HG02852 (cell line): ENCODE data around the gene LHFPL6.

Source experiments
- ATAC-seq: cut with Tn5 transposase; IDR thresholded peaks from one replicate; pipeline ENCODE4 v1.9.1; 2021; ENCODE audit warnings: mild to moderate bottlenecking, moderate library complexity; ENCODE audit not compliant: unreplicated experiment

The LHFPL6 gene

DNA sequence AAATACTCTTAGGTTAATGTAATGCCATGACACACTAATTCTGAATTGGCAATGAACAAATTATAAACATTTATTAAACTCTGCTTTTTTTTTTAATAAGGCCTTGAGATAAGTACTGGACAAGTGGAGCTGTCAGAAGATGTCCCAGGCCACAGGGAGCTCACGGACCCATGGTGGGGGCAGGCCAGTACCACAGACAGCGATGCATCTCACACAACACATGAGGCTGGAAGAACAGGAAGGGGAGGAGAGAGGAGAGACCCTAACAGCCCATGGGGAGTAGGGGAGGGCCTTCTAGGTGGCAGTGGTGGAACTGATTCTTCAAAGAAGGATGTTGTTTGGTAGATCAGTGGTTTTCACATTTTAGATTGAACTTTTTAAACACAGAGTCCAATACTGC, 128.4 kb downstream of the LHFPL6 start:
- ATAC-seq, result no peak

DNA sequence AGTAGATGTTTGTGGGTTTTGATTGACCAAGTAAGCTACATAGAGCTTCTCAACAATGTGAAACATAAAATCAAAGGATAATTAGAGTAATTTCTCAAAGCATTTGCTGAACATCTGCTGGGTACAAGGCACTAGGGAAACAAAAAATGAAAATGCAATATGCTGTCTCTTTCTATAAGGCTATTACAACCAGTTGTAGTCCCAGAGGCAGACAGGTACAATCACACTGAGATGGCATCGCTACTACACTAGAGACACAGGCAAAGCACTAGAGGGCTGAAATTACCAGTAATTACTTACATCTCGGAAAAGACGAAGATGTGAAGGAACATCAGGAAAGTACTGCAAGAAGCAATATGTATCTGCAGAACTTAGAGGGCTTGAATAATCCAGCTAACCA, 133.3 kb downstream of the LHFPL6 start:
- no peak for ATAC-seq

DNA sequence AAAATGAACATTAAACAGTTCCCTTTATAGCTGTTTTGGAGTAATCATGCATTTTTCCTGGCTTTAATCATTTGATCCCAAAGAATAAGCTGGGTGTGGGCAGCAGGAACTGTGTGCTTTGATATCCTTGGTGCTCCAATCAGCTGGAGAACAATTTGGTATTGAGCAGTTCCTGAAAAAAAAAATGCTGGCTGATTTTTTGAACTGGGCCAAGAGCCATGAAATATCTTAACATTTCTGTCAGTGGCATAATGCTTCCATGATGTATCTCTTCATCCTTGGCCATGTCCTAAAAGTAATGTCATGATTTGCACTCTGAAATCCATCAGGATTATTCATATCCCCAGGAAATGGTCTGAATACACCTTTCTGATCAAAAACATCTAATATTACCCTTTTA, 134.7 kb downstream of the LHFPL6 start:
- ATAC-seq, result no peak

DNA sequence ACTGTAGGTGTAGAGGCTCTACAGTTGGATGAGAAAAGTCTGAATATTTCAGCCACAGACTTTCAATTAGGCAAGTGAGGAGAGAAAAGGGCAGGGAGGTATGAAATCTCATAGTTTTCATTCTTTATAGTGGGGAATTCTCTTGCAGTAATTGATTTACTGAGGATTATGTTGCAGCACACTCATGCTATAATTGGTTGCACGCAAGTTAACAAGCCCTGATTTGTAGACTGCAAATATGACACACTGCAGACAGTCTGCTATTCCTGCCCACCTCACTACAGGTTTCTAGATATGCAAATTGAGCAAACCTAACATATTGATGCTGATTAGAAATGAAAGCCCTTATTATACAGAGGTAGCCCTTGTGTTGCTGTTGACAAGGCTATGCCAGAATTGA, 139.4 kb downstream of the LHFPL6 start:
- no peak for ATAC-seq

DNA sequence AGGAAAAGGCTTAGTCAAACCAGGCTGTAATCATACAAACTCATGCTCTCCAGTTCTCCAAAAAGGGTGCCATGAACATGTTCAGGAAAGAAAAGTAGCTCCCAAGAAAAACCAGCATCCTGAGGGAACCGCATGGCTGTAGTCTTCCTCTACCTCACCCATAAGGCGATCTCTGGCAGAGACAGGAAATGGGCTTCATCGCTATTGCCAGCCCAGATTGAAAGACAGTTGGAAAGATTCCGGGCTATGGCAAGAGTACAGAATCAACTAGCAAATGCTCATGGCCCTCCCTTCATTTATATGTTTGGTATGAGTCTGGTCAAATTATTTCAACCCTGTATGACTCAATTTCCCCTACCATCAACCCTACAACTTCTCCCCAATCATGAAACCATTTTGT, 140.1 kb downstream of the LHFPL6 start:
- no peak for ATAC-seq

DNA sequence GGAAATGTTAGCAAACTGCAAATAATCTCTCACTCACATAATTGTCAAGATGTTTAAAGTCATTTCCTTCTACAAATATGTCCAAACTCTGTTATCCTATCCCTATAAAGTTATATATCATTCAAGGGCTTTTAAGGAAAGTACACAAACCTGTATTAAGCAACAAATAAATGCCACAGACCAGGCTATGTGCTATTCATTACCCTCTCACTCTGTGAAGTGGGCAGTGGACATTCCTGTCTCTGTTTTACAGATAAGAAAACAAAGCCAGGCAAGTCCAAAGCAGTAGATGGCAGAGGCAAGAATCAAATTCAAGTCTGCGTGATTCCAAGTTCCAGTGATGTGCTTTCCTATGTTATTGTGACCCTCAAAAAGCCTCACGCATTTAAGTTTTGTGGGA, 140.6 kb downstream of the LHFPL6 start:
- ATAC-seq, result no peak

DNA sequence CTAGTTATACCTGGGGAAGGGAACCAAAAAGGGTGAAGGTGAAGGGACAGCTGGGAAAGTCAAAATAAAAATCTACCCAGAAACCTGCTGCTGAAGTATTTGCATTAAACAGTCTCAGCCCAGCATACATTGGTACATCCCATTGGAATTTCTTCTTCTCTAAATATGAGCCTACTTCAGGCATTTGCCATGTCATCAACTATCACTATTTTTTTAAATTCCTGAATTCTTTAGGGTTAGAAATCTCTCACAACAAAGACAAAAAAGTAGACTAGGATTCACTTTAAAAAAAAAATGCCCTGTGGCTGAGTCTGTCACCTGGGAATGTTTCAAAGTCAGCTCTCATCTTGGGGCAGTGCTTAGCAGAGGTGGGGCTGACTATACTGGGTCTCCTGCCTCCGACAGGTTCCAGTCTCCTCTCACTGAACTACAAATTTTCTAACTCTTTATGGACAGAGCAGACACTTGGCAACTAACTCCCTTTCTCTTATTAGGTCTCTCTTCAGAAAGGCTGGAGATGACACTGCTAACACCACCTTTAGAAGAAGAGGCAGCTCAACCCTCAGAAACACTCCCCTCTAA, 141.2 kb downstream of the LHFPL6 start:
- ATAC-seq, result no peak

DNA sequence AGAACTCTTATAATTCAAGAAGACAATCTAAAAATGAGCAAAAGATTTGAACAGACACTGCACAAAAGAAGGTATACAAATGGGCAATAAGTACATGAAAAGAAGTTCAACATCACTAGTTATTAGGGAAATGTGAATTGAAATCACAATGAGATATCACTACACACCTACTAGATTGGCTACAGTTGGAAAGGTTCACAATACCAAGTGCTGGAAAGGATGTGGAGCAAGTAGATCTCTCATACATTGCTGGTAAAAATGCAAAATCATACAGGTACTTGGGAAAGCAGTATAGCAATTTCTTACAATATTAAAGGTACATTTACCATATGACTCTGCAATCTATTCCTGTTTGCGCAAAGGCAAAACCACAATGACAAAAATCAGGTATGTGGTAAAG, 145.7 kb downstream of the LHFPL6 start:
- no peak for ATAC-seq

DNA sequence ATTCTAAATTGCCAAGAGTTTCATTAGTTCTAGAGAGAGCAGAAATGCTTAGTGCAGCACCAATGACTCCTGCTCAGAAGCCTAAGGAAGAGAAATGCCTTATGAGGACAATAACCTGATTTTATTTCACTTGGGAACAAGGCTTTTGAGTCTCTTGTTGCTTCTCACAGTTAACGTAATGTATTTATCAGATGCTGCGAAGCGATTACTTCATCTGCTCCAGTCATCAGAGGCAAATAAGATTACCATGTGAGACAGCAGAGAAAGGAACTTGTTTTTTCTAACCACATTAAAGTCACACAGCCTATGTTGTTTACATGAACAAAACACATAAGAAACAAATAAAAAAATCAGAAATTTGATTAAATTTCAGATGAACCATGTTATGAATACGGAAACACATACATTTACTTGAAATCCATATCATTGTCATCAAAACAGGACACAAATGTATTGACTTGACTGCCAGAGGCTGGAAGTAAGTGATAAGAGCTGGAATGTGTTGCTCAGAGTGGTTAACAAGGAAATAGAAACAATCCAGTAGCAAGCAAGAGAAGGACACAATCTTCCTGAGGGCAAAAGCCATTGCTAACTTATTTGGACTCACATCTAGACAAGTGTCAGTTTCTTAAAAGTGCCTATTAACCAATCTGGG, 147.3 kb downstream of the LHFPL6 start:
- ATAC-seq, result no peak

DNA sequence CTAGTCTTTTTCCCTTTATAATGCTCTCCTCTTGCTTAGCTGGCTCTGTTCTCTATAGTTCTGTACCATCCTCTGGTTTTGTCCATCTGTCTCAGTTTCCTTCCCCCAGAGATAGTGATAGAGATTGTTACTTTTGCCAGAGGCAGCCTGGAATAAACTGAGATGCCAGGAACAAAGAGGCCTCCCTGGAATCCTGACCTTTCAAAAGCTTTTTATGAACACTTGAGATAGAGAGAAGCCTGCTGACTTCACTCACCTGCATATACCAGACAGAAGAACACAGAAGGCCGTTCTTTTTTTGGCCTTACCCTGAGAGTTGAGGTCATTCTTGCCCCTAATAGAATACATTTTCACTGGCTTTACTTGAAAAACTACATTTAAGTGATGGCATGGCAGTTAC, 150.2 kb downstream of the LHFPL6 start:
- ATAC-seq, result no peak

DNA sequence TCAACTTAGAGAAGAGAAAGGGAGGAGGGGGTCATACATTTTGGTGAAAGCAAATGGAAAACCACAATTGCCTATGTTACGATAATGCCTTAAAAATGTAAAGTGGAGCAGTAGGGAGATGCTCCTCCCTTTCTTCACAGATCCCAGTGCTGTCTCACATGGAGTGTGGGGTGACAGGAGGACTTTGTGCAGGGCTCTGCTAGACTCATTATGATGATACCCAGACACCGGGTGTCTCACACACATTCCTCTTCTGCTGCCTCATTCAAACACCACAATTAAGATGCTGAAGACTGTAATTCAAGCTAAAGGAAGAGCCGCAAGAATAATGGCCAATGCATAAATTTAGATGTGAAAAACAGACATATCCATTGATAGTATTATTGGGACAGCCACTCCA, 150.6 kb downstream of the LHFPL6 start:
- ATAC-seq, result no peak

DNA sequence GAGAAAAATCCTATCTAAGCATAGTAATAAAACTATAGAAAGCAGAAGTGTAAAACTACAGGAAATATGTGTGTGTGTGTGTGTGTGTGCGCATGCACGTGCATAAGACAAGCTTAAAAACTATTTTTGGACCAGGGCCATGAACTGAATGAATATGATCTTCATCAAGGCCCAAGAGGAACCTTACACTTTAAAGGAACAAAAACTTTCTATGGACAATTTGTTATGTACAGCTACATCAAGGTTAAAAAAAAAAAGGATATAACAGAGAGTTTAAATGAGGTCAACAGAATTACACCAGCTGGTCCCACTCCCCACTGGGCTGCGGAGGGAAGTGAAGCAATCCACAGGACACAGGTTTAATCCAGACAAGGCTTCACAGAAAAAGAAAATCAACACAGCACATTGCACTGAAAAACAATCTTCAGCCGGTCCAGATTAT, 151.1 kb downstream of the LHFPL6 start:
- no peak for ATAC-seq

DNA sequence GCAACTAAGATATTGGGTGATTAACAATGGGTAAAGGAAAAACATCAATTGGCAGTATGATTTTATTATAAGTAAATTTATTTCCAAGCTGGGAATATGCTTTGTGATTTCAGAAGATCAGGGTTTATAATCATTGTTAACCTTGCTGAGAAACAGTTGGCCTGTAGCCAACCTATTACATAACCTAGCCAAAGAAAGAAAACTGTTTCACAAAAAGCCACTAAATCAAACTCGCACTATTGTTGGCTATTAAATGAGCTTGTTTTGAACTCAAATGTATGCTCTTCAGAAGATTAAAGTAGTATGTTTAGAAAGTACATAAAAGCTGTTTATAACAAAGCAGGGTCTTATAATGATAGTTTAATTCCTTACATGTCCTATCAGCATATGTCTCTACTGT, 151.7 kb downstream of the LHFPL6 start:
- no peak for ATAC-seq

DNA sequence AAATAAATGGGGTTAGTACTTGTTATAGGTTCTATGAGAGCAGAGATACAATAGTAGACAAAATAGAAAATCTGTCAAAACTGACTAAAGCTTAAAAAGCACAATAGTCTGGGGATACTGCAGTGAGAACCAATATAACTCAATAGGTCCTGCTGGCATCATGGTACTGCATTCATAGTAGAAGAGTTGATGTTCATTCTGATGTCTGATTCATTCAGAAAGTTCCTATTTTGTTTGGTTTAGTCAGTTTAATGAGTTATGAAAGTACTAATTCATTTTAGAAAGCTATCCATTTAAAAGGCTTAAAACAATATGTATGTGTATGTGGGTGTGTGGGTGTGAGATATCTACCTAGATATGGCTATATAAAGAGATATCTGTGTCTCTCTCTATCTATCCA, 152.8 kb downstream of the LHFPL6 start:
- no peak for ATAC-seq

DNA sequence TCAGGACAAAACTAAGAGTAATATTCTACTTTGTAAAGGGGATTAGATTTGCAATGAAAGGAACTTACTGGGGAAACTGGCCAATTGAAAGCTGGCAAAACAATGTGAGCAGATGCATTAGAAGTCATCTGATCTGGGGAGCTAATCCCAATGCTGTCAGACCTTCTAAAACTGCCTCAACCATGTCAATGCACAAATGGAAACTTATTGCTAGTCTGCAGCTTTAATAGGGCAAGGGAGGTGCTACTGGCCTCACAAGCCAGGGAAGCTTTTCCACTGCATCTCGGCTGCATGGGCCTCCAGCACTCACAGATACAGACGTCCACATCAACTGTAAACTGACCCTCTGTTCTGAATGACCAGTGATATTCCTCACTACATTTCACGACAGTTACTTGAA, 154.2 kb downstream of the LHFPL6 start:
- ATAC-seq, result no peak

DNA sequence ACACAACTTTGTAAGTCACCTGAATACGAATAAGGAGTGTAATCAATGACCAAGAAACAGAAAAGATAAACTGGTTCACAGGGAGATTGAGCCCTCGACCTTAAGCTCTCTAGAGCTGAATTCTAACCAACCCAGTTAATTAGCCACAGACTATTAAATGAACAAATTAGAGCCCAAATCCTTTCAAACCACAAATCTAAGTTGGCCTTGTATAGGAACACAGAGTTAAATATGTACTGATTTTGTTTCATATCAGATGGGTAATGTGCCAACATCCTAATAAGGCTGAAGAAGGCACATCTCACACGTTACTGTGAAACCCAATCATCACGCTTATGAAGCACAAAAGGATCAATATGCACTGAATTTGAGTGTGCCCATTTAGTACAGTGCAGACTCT, 156.1 kb downstream of the LHFPL6 start:
- ATAC-seq, result no peak

DNA sequence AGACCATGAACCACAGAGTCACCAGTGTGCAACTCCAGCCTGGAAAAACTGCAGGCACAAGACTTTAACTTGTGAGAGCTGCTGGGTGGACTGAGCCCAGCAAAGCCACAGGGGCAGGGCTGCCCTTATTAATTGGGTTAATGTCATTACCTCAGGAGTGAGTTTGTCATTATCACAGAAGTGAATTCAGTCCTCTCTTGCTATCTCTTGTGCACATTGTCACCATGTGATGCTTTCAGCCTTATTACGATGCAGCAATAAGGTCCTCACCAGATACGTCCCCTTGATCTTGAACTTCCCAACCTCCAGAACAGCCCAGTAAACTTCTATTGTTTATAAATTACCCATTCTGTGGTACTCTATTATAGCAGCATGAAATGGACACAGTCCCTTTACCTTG, 158.1 kb downstream of the LHFPL6 start:
- ATAC-seq, result no peak

DNA sequence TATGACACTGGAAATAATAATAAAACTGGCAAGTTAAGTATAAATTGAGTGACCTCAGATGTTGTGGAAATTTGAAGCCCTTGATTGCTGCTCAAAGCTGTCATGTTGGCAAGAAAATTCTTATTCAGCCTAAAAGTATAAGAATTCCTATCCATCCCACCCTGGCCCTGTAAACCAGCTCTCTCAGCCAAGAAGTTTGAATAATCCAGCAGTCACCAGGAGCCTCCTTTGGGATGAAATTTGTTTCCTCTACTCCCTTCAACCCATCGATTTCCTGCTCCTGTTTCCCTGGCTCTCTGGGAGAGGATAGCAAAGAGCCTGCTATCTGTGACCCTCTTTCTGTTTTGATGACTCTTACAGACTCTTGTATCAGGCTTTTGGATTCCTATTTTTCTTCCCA, 169.3 kb downstream of the LHFPL6 start:
- ATAC-seq, result no peak

DNA sequence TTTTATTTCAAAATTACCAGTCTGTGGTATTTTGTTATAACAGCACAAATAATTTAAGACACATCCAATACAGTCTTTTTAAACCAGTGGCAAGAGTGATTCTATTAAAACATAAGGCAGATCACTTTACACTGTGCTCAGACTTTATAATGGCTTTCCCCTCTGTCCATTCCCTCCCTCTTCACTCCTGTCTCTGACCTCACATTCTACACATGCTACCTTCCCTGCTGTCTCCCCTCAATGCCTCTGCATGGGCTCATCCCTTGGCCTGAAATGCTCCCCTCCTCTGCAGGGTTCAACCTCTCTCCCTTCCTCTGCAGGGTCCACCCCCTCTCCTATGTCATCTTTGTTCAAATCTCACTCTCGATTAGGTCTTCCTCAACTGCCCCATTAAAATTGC, 170.8 kb downstream of the LHFPL6 start:
- ATAC-seq, result no peak

DNA sequence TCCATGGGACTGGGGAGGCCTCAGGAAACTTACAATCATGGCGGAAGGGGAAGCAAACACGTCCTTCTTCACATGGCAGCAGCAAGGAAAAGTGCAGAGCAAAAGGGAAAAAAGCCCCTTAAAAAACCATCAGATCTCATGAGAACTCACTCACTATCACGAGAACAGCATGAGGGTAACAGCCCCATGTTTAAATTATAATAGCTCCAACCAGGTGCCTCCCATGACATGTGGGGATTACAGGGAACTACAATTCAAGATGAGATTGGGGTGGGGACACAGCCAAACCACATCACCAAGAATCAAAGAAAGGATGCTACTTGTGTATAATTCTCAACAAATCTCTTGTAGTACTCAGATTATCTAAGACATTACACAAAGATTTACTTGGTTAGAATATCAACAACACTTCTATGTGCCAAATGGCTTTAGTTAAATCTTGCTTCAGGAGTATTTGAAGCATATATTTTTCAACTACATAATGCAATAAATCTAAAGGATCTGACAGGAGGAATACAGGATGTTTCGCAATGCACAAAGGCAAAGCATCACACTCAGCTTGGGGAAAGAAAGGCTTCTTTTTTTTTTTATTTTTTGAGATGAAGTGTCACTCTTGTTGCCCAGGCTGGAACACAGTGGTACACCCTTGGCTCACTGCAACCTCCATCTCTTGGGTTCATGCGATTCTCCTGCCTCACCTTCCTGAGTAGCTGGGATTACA, 180.0 kb downstream of the LHFPL6 start:
- no peak for ATAC-seq

DNA sequence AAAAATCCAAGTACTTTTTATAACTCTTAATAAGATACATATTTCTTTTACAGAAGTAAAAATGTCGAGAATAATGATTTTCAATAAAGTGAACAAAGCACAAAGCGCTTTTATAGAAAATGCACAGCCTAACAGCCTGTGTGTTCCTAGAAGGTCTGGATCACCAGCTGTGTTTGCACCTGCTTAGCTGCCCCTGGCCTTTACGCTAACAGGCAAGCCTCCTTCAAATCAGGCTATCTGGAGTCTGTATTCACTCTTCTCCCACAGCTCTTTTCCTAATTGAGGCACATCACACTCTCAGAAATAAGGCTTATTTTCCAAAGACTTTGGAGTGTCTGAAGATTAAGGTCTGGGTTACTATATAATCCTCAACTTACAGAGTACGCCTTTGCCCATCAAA, 183.1 kb downstream of the LHFPL6 start:
- no peak for ATAC-seq

DNA sequence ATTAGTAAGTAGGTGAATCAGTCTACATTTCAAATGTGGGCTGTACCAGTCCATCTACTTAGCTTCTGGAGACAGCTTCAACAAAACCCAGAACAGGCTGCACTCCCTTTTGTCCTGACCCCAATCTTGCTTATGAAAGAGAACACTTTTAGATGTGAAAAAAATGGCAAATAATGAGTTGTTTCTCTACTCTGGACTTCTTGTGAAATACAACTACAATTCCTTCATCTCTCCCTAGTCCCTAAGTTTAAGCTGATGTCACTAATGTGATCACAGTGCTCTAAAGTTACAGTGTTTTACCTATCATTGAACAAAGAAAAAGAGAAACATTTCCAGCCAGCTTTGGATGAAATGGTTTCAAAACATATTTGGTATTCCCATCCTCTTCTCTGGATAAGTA, 183.9 kb downstream of the LHFPL6 start:
- no peak for ATAC-seq

DNA sequence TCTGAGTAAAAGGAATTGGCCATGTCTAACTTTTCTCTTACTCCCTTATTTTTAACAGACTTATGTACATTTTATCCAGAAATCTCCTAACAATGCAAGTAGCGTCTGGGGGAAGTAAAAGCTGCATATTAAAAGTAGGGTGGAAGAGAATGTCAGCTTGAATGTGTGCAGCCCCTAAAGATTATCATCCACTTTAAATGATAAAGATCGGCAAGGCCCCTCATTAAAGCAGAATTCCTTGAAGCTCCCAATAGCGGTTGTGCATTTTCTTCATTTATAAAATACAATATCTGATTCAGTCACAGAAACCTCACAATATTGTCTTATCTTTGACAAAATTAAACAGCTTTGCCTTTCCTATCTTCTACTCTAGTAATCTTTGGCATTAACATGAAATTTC, 184.6 kb downstream of the LHFPL6 start:
- no peak for ATAC-seq
